Lower leg skin (tissue), 4 donors: ENCODE measurements around the gene IFT27. TPM values are rescaled to one million over a fixed set of nuclear protein-coding genes. Genes with fewer than 3 reads are reported as not detected.

ENCODE experiments used
- DNase-seq, 2 donors: peaks; one replicate each; pipeline ENCODE4 v3.0.0-alpha.2; 2019; ENCODE audit warnings: low spot score in 2 of 2
- H3K4me3 ChIP-seq: fragments of 200-600 bp; sonication (generic); 2 replicates; pipeline ENCODE4 v1.5.1; 2017; ENCODE audit warnings: mild to moderate bottlenecking, low read depth; ENCODE audit not compliant: poor library complexity, severe bottlenecking
- CTCF ChIP-seq, 3 donors: fragments of 450-650 bp; IDR thresholded peaks; one replicate each; pipeline ENCODE4 v1.5.1; 2016; ENCODE audit warnings: antibody characterized with exemption in 3 of 3, mild to moderate bottlenecking in 3 of 3, moderate library complexity in 2 of 3
- POLR2A ChIP-seq, 2 donors: fragments of 450-650 bp; IDR thresholded peaks; one replicate each; pipeline ENCODE4 v1.6.1; 2016 to 2017; ENCODE audit warnings: antibody characterized with exemption in 2 of 2, mild to moderate bottlenecking in 1 of 2, moderate library complexity in 1 of 2
- WGBS, 2 donors: methylation state at CpG; one replicate each; pipeline ENCODE4 v1.1.5; 2018; 5-methylcytosine and 5-hydroxymethylcytosine counted together
- intact Hi-C: fragments of 100-400 bp; cut with DNase I; formaldehyde crosslinking; loops from one replicate; pipeline ENCODE4 v1.15.0; 2023; ENCODE audit warnings: low total_unique reads
- total RNA-seq, 4 donors: library from RNA; depleted of rRNA; stranded (reverse); fragments of >200 nt; gene quantifications; one replicate each; pipeline ENCODE4 v1.1.0, GENCODE V29; 2016

Gene IFT27
- total RNA-seq, 4 donors from 2014 or later = 4.3 to 9.3 (median 8.7) TPM

- 82 to 93% methylated on average over 3 of the region's 3 CpGs for WGBS, 2 donors
- no peak for TF ChIP-seq POLR2A (IDR thresholded peaks at IDR 0.05)
- TF ChIP-seq CTCF (IDR thresholded peaks at IDR 0.05) = no peak
- intact Hi-C loops = no loop called here
- H3K4me3 ChIP-seq = no peak overlapping the region
- DNase-seq = no peak
Observed at GRCh38 chr22:36811094-36811800, 35.3 kb upstream of the IFT27 start.

- no peak overlapping the region for H3K4me3 ChIP-seq
- intact Hi-C loops = no loop called here
- 82 to 90% methylated on average over 6 of the region's 6 CpGs for WGBS, 2 donors
- no peak for TF ChIP-seq POLR2A (IDR thresholded peaks at IDR 0.05)
- TF ChIP-seq CTCF (IDR thresholded peaks at IDR 0.05) = no peak
- DNase-seq = no peak
Observed at GRCh38 chr22:36809351-36809750, 33.4 kb upstream of the IFT27 start.

- intact Hi-C loops = no loop called here
- TF ChIP-seq CTCF (IDR thresholded peaks at IDR 0.05) (no peak), POLR2A (IDR thresholded peaks at IDR 0.05) (no peak)
- H3K4me3 ChIP-seq = no peak overlapping the region
- 29 to 48% methylated on average over 1 of the region's 1 CpG for WGBS, 2 donors
- DNase-seq = no peak
Observed at GRCh38 chr22:36808721-36809344, 32.9 kb upstream of the IFT27 start.

- TF ChIP-seq POLR2A (IDR thresholded peaks at IDR 0.05) (no peak), CTCF (IDR thresholded peaks at IDR 0.05) (no peak)
- DNase-seq = no peak
- intact Hi-C loops = no loop called here
- 60 to 63% methylated on average over 7 of the region's 7 CpGs for WGBS, 2 donors
- H3K4me3 ChIP-seq = no peak overlapping the region
Observed at GRCh38 chr22:36807627-36808026, 31.7 kb upstream of the IFT27 start.

GRCh38 chr22:36806835-36807234, 30.9 kb upstream of the IFT27 start:
- intact Hi-C loops = no loop called here
- no peak overlapping the region for H3K4me3 ChIP-seq
- TF ChIP-seq CTCF (IDR thresholded peaks at IDR 0.05) = no peak
- TF ChIP-seq POLR2A (IDR thresholded peaks at IDR 0.05) = no peak
- no peak for DNase-seq
- WGBS, 2 donors = 63 to 68% methylated on average over 6 of the region's 6 CpGs
